K562 (cell line): ENCODE data around the gene C2orf92. TPM values are rescaled to one million over a fixed set of nuclear protein-coding genes. Genes with fewer than 3 reads are reported as not detected.

Experiments used
- ATAC-seq: fragments of 200-7000 bp; cut with Tn5 transposase; 3 replicates; pipeline ENCODE4 v1.9.1; 2020; ENCODE audit warnings: moderate library complexity
- BruUV-seq: library from RNA; stranded (reverse); fragments of 400-500 nt; replicated peaks from 2 replicates; lab custom pipeline; 2021; lab: Mats Ljungman, UMichigan
- CTCF ChIA-PET: fragments of 300-600 bp; formaldehyde crosslinking; extraction: SDS; loops from one replicate; lab custom pipeline; 2021; ENCODE audit warnings: low intra/inter-chr PET ratio; lab: Yijun Ruan, JAX
- POLR2A ChIA-PET: fragments of 300-600, 350-650 bp; sonication (Branson Sonifier 250); formaldehyde crosslinking; extraction: SDS; loops from one replicate; lab custom pipeline; 2021; ENCODE audit warnings: antibody characterized with exemption, inconsistent platforms; lab: Yijun Ruan, JAX
- DNase-seq, 4 experiments: peaks; one replicate each; pipeline versions ENCODE4 v3.0.0 to v3.0.0-alpha.2; 2011 to 2018; ENCODE audit warnings: low spot score in 3 of 4, mixed read lengths in 3 of 4; ENCODE audit errors: extremely low read depth in 1 of 4
- FAIRE-seq: peaks from 2 replicates; lab custom pipeline; 2011; peaks lifted over from hg19 to GRCh38; lab: Jason Lieb, UNC
- H2AFZ ChIP-seq: 2 replicates; pipeline ENCODE4 v1.6.0; 2011; ENCODE audit warnings: low read depth, low read length, control low read depth, inconsistent platforms
- H3K27ac ChIP-seq: fragments of 200-600 bp; 3 replicates; pipeline ENCODE4 v1.8.0; 2011; ENCODE audit warnings: low read depth, mild to moderate bottlenecking, control low read depth, inconsistent platforms, low read length, moderate library complexity, mixed read lengths; ENCODE audit errors: extremely low read depth
- H3K27me3 ChIP-seq, 2 experiments: fragments of 300-600 bp in 1 of 2; 2 replicates in 1 of 2; 3 replicates in 1 of 2; pipeline versions ENCODE4 v1.6.0 to v1.8.0; 2011; ENCODE audit warnings: inconsistent platforms in 2 of 2, low read length in 2 of 2, mild to moderate bottlenecking in 1 of 2, mixed read lengths in 1 of 2, moderate library complexity in 1 of 2; ENCODE audit not compliant: control insufficient read depth in 2 of 2, insufficient read depth in 2 of 2
- H3K36me3 ChIP-seq: fragments of 300-600 bp; 3 replicates; pipeline ENCODE4 v1.8.0; 2011; ENCODE audit warnings: mild to moderate bottlenecking, low read length, inconsistent platforms; ENCODE audit not compliant: control insufficient read depth, insufficient read depth
- H3K4me1 ChIP-seq, 2 experiments: fragments of 200-600 bp in 1 of 2; replicated peaks in 1 of 2; 2 replicates in 1 of 2; 3 replicates in 1 of 2; pipeline versions ENCODE4 v1.5.1 to v1.8.0; 2011; ENCODE audit warnings: inconsistent platforms in 2 of 2, low read length in 2 of 2, mild to moderate bottlenecking in 1 of 2, mixed read lengths in 1 of 2, moderate library complexity in 1 of 2; ENCODE audit not compliant: control insufficient read depth in 2 of 2, insufficient read depth in 2 of 2
- H3K4me2 ChIP-seq: 2 replicates; pipeline ENCODE4 v1.6.1; 2011; ENCODE audit warnings: low read length, control low read depth, inconsistent platforms, mixed read lengths; ENCODE audit not compliant: insufficient read depth
- H3K4me3 ChIP-seq: fragments of 200-600 bp; sonication (generic), shearing (Covaris generic); 2 replicates; pipeline ENCODE4 v1.5.1; 2016; ENCODE audit warnings: control low read depth, inconsistent platforms
- H3K79me2 ChIP-seq: fragments of 200-600 bp; 3 replicates; pipeline ENCODE4 v1.8.0; 2011; ENCODE audit warnings: low read length, inconsistent platforms; ENCODE audit not compliant: control insufficient read depth, insufficient read depth
- H3K9ac ChIP-seq, 2 experiments: 2 replicates each; pipeline versions ENCODE4 v1.6.0 to v1.6.1; 2011; ENCODE audit warnings: low read depth in 2 of 2, low read length in 2 of 2, control low read depth in 1 of 2, inconsistent platforms in 1 of 2, mild to moderate bottlenecking in 1 of 2, mixed read lengths in 1 of 2; ENCODE audit not compliant: insufficient read depth in 1 of 2
- H3K9me1 ChIP-seq: one replicate; pipeline ENCODE4 v1.6.0; 2011; ENCODE audit warnings: inconsistent platforms, mild to moderate bottlenecking, low read length, moderate library complexity; ENCODE audit not compliant: control insufficient read depth, insufficient read depth
- H3K9me3 ChIP-seq: replicated peaks from 2 replicates; pipeline ENCODE4 v1.5.1; 2011; ENCODE audit warnings: low read depth, low read length, inconsistent platforms; ENCODE audit not compliant: control insufficient read depth, insufficient read depth
- H4K20me1 ChIP-seq: replicated peaks from 2 replicates; pipeline ENCODE4 v1.6.1; 2011; ENCODE audit warnings: low read length, inconsistent platforms, mixed read lengths; ENCODE audit not compliant: control insufficient read depth, insufficient read depth
- GATA2 ChIP-seq: sonication (generic); formaldehyde crosslinking; IDR thresholded peaks from 2 replicates; pipeline ENCODE4 v1.4.0; 2020; ENCODE audit warnings: mild to moderate bottlenecking, missing genetic modification reagents
- HOXB6 ChIP-seq: fragments of 250-450 bp; sonication (Bioruptor Pico); IDR thresholded peaks from 2 replicates; pipeline ENCODE4 v1.5.1; 2022; ENCODE audit warnings: mild to moderate bottlenecking, borderline replicate concordance
- RBM22 ChIP-seq: fragments of 200-400 bp; formaldehyde crosslinking; IDR thresholded peaks from 2 replicates; pipeline ENCODE4 v1.6.1; 2018; ENCODE audit warnings: low read length, low read depth; ENCODE audit not compliant: poor library complexity, severe bottlenecking
- TARDBP ChIP-seq: fragments of 450-650 bp; IDR thresholded peaks from 2 replicates; pipeline ENCODE4 v1.6.1; 2016
- WGBS: fragments of 100-300 bp; shearing (Covaris generic); methylation state at CpG from one replicate; pipeline ENCODE4 v1.1.6; 2016; ENCODE audit warnings: low coverage, mixed read lengths; ENCODE audit not compliant: insufficient coverage; ENCODE audit errors: missing lambda C conversion rate; 5-methylcytosine and 5-hydroxymethylcytosine counted together
- in situ Hi-C: fragments of 300-500 bp; cut with MboI; formaldehyde crosslinking; loops from 4 replicates; pipeline ENCODE4 v1.15.0; 2018; ENCODE audit warnings: inconsistent platforms, mixed read lengths
- intact Hi-C: fragments of 100-400 bp; cut with micrococcal nuclease; formaldehyde crosslinking; loops from 2 replicates; pipeline ENCODE4 v1.14.2; 2022
- polyA plus RNA-seq, 8 experiments: library from polyadenylated mRNA; depleted of rRNA in 4 of 8; stranded (reverse) in 5 of 8; unstranded in 3 of 8; fragments of >200 nt; fragmentation: Nextera tagmentation in 2 of 8; fragmentation: Illumina TruSeq in 1 of 8; extraction: Ambion mirVana in 2 of 8; extraction: Trizol in 1 of 8; gene quantifications; 2 replicates each; pipeline versions ENCODE4 v1.2.1 to v1.2.3, GENCODE V29; 2011 to 2014; ENCODE audit warnings: inconsistent platforms in 1 of 8, missing spikeins in 1 of 8
- total RNA-seq, 7 experiments: library from RNA; depleted of rRNA in 6 of 7; stranded (reverse); fragments of >200 nt in 6 of 7; fragmentation: Illumina TruSeq in 2 of 7; extraction: Trizol in 2 of 7; gene quantifications; 2 replicates each; pipeline versions ENCODE4 v1.2.1 to v1.2.3, GENCODE V29; 2011 to 2021; ENCODE audit warnings: low replicate concordance in 1 of 7
- TF ChIP-seq, protein P1 (sequence below), 3 experiments: IDR thresholded peaks in 2 of 3; conservative IDR thresholded peaks in 1 of 3; 2 replicates each; pipeline ENCODE4 v1.5.1; 2011 to 2012; ENCODE audit warnings: low read length in 3 of 3, mild to moderate bottlenecking in 3 of 3, control low read depth in 2 of 3, improper control_type of control experiment in 1 of 3, inconsistent platforms in 1 of 3, low read depth in 1 of 3, mixed read lengths in 1 of 3, moderate library complexity in 1 of 3; ENCODE audit not compliant: insufficient read depth in 2 of 3

C2orf92 gene
- total and polyA plus RNA-seq, 9 of the 15 experiments (the other 6 are each of a cell fraction or from before 2014, with no cell fraction given), result 0.65 to 6.8 (median 3.6) TPM

DNA sequence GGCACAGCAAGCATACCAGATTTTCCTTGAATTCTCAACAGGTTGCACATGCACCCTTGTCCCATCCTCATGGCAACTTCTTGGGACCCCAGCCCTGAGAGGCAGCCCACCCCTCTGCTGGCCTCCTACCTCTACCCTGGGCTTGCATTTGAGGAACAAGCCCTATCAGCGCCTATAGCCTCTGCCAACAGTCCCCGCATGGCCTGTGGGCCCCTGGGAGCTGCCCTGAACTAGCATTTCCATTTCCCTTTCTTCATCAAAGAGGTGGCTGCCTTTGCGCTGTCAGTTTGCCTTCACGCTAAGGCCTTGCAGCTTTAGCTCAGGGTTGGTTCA is 38.5 kb downstream of the C2orf92 start:
- H3K27me3 ChIP-seq, result no peaks in the 10 kb centered on the region
- FAIRE-seq (peak; percentile 62), ATAC-seq (no peak), DNase-seq (no peak)
- no peaks in the 10 kb centered on the region; the same call in 1 of the 2 replicates for H3K9me3 ChIP-seq
- in situ Hi-C loops, result no loop called here
- H4K20me1 ChIP-seq, result no peaks in the 10 kb centered on the region
- intact Hi-C loops, result loop anchor here (10.0 kb wide), 1 partner anchor 677 kb away; no protein-coding TSS in a partner anchor
- H3K4me1 ChIP-seq, result peaks cover 24 to 33% of the 10 kb centered on the region in 2 experiments
- H3K27ac ChIP-seq, result no peak overlapping the region
- no peak overlapping the region for H3K4me3 ChIP-seq
- H2AFZ ChIP-seq, result peak overlapping the region; percentile 54; the same call in 1 of the 2 replicates
- peaks cover 3% of the 10 kb centered on the region for H3K9me1 ChIP-seq
- H3K9ac ChIP-seq, result no peak overlapping the region; a peak in 1 of 4 replicates
- 44% methylated on average over 3 of the region's 4 CpGs for WGBS
- CTCF ChIA-PET, result no interaction called here
- TF ChIP-seq, protein P1, sequence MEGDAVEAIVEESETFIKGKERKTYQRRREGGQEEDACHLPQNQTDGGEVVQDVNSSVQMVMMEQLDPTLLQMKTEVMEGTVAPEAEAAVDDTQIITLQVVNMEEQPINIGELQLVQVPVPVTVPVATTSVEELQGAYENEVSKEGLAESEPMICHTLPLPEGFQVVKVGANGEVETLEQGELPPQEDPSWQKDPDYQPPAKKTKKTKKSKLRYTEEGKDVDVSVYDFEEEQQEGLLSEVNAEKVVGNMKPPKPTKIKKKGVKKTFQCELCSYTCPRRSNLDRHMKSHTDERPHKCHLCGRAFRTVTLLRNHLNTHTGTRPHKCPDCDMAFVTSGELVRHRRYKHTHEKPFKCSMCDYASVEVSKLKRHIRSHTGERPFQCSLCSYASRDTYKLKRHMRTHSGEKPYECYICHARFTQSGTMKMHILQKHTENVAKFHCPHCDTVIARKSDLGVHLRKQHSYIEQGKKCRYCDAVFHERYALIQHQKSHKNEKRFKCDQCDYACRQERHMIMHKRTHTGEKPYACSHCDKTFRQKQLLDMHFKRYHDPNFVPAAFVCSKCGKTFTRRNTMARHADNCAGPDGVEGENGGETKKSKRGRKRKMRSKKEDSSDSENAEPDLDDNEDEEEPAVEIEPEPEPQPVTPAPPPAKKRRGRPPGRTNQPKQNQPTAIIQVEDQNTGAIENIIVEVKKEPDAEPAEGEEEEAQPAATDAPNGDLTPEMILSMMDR (IDR thresholded peaks at IDR 0.05 in 2 of 3, conservative IDR thresholded peaks at IDR 0.05 in 1 of 3; ENCODE audit: insufficient read depth in 2 of 3, low read depth in 1 of 3, low read length in 3 of 3), result no peak
- TF ChIP-seq HOXB6 (CRISPR knock-in tag), result no peak
- TF ChIP-seq GATA2 (CRISPR knock-in tag), result no peak
- TF ChIP-seq RBM22, result no peak
- no peak for TF ChIP-seq TARDBP
- POLR2A ChIA-PET, result interaction anchor here (1.6 kb wide), 1 partner anchor 8 kb away, joined by 5 read pairs; no protein-coding TSS in a partner anchor
- no peaks in the 10 kb centered on the region for H3K36me3 ChIP-seq
- BruUV-seq, result no TSS peak
- H3K79me2 ChIP-seq, result no peaks in the 10 kb centered on the region
- no peak overlapping the region for H3K4me2 ChIP-seq
